HEK293T (cell line): ENCODE measurements around the gene PRPSAP1.
"Not testable (repeated sequence)": the region's sequence is repeated elsewhere in the genome, so short reads cannot be mapped to it uniquely, and the experiment has no call there.

Experiments used
- CTCF ChIA-PET: fragments of 350-600 bp; formaldehyde crosslinking; extraction: SDS; loops from one replicate; lab custom pipeline; 2021; ENCODE audit warnings: antibody characterized with exemption, inconsistent platforms; lab: Yijun Ruan, JAX
- POLR2A ChIA-PET: fragments of 350-600 bp; formaldehyde crosslinking; extraction: SDS; loops from one replicate; lab custom pipeline; 2020; ENCODE audit warnings: antibody characterized with exemption, inconsistent platforms; lab: Yijun Ruan, JAX
- DNase-seq: peaks from one replicate; pipeline ENCODE4 v3.0.0; 2012; ENCODE audit warnings: mixed read lengths; ENCODE audit errors: extremely low spot score
- ARNT ChIP-seq: fragments of 450-650 bp; IDR thresholded peaks from 2 replicates; pipeline ENCODE4 v1.6.1; 2017; ENCODE audit warnings: mild to moderate bottlenecking
- BHLHE40 ChIP-seq: fragments of 450-650 bp; IDR thresholded peaks from 2 replicates; pipeline ENCODE4 v1.6.1; 2016; ENCODE audit warnings: mild to moderate bottlenecking, moderate library complexity, borderline replicate concordance
- CTBP1 ChIP-seq: fragments of 450-650 bp; IDR thresholded peaks from 2 replicates; pipeline ENCODE4 v1.6.1; 2016; ENCODE audit warnings: borderline replicate concordance
- ELF4 ChIP-seq: fragments of 450-650 bp; IDR thresholded peaks from 2 replicates; pipeline ENCODE4 v1.6.1; 2017; ENCODE audit warnings: antibody characterized with exemption
- FOXA1 ChIP-seq: fragments of 450-650 bp; IDR thresholded peaks from 2 replicates; pipeline ENCODE4 v1.6.1; 2016; ENCODE audit warnings: mild to moderate bottlenecking
- FOXK2 ChIP-seq: fragments of 450-650 bp; IDR thresholded peaks from 2 replicates; pipeline ENCODE4 v1.6.1; 2016; ENCODE audit warnings: mild to moderate bottlenecking
- FOXM1 ChIP-seq: fragments of 450-650 bp; IDR thresholded peaks from 2 replicates; pipeline ENCODE4 v1.6.1; 2017; ENCODE audit warnings: mild to moderate bottlenecking, borderline replicate concordance
- HDGF ChIP-seq: fragments of 450-650 bp; IDR thresholded peaks from 2 replicates; pipeline ENCODE4 v1.6.1; 2017; ENCODE audit warnings: antibody characterized with exemption, borderline replicate concordance
- LEF1 ChIP-seq: fragments of 450-650 bp; IDR thresholded peaks from 2 replicates; pipeline ENCODE4 v1.6.1; 2017; ENCODE audit warnings: mild to moderate bottlenecking, borderline replicate concordance
- NFRKB ChIP-seq: fragments of 450-650 bp; IDR thresholded peaks from 2 replicates; pipeline ENCODE4 v1.6.1; 2016; ENCODE audit warnings: mild to moderate bottlenecking, moderate library complexity
- SP1 ChIP-seq: fragments of 450-650 bp; IDR thresholded peaks from 2 replicates; pipeline ENCODE4 v1.6.1; 2017
- SUZ12 ChIP-seq: fragments of 450-650 bp; IDR thresholded peaks from 2 replicates; pipeline ENCODE4 v1.6.1; 2016; ENCODE audit warnings: mild to moderate bottlenecking
- TARDBP ChIP-seq: fragments of 450-650 bp; IDR thresholded peaks from 2 replicates; pipeline ENCODE4 v1.6.1; 2016
- ZNF384 ChIP-seq: fragments of 450-650 bp; IDR thresholded peaks from 2 replicates; pipeline ENCODE4 v1.6.1; 2016
- TF ChIP-seq, protein P1 (sequence below): fragments of 450-650 bp; IDR thresholded peaks from 2 replicates; pipeline ENCODE4 v1.6.1; 2016

Gene PRPSAP1

DNA sequence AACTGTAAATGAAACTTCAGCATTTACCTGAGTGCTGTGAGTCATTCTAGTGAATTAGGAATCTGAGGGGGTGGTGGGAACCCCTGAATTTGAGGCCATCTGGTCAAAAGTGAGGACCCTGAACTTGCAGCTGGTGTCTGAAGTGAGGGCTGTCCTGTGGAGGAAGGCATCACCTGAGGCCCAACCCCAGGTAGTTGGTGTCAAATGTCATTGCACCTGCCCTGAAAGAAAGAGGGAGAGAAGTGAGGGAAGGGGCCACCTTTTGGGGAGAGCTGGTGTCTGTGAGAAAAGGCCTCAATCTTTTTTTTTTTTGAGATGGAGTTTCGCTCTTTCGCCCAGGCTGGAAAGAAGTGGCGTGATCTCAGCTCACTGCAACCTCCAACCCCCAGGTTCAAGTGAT is 12.5 kb upstream of the PRPSAP1 start:
- ChIA-PET CTCF (interaction anchor here (1.1 to 3.9 kb wide), 6 partner anchors 10 to 65 kb away, joined by 3 to 16 read pairs (median 3); no protein-coding TSS in a partner anchor), POLR2A (interaction anchor here (1.6 to 6.1 kb wide), 2 partner anchors 11 to 13 kb away, joined by 4 to 44 read pairs; partner anchors contain the start of gene PRPSAP1)
- no peak for TF ChIP-seq ELF4
- no peak for TF ChIP-seq LEF1
- no peak for TF ChIP-seq CTBP1
- TF ChIP-seq NFRKB = no peak
- no peak for TF ChIP-seq ARNT
- no peak for DNase-seq

GRCh38 chr17:76365256-76365903 is 11.7 kb upstream of the PRPSAP1 start:
- ChIA-PET POLR2A (interaction anchor here (1.6 to 6.1 kb wide), 2 partner anchors 10 to 12 kb away, joined by 4 to 44 read pairs; partner anchors contain the start of gene PRPSAP1), CTCF (interaction anchor here (0.5 to 3.9 kb wide), 12 partner anchors 11 to 1215 kb away, joined by 3 to 16 read pairs (median 3); partner anchors contain the start of gene PRPSAP1)
- TF ChIP-seq ZNF384 (peak; percentile 72; the same call in 1 of the 2 replicates), ELF4 (no peak), HDGF (no peak), FOXK2 (no peak), TARDBP (no peak)
- TF ChIP-seq, protein P1, sequence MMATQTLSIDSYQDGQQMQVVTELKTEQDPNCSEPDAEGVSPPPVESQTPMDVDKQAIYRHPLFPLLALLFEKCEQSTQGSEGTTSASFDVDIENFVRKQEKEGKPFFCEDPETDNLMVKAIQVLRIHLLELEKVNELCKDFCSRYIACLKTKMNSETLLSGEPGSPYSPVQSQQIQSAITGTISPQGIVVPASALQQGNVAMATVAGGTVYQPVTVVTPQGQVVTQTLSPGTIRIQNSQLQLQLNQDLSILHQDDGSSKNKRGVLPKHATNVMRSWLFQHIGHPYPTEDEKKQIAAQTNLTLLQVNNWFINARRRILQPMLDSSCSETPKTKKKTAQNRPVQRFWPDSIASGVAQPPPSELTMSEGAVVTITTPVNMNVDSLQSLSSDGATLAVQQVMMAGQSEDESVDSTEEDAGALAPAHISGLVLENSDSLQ = no peak
- DNase-seq = no peak

- ChIA-PET POLR2A (interaction anchor here (6.1 kb wide), 1 partner anchor 10 kb away, joined by 44 read pairs; the partner anchor contains the start of gene PRPSAP1), CTCF (interaction anchor here (1.5 to 3.9 kb wide), 3 partner anchors 12 to 35 kb away, joined by 4 to 16 read pairs (median 5); no protein-coding TSS in a partner anchor)
- TF ChIP-seq NFRKB (no peak), ZNF384 (0 out of 2 replicates have a peak, but pooled peaks have one; percentile 29)
- no peak for DNase-seq
These were observed 9.6 kb upstream of the PRPSAP1 start for GRCh38 chr17:76363107-76363842.

- POLR2A ChIA-PET = no interaction called here
- no peak for DNase-seq
- CTCF ChIA-PET = interaction anchor here (1.0 kb wide), 1 partner anchor 10 kb away, joined by 3 read pairs; no protein-coding TSS in a partner anchor
- TF ChIP-seq HDGF = no peak
These were observed 6.7 kb upstream of the PRPSAP1 start for GRCh38 chr17:76360461-76360860.

GRCh38 chr17:76359776-76360175 is 6.1 kb upstream of the PRPSAP1 start:
- POLR2A ChIA-PET, CTCF ChIA-PET, DNase-seq: not testable (repeated sequence)

DNA sequence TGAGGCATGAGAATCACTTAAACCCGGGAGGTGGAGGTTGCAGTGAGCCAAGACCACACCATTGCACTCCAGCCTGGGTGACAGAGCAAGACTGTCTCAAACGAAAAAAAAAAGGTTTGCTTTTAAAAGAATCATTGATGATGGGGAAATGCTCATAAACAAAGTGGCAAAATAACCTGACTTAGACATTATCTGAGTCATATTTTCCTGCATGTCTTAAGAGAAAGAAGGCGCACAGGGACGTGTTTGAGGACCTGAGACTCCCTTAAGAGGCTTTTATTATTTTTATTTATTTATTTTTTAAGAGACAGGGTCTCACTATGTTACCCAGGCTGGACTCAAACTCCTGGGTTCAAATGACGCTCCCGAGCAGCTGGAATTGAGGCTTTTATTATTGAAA is 5.7 kb upstream of the PRPSAP1 start:
- CTCF ChIA-PET = no interaction called here
- no peak for TF ChIP-seq SP1
- TF ChIP-seq HDGF = no peak
- no peak for TF ChIP-seq BHLHE40
- POLR2A ChIA-PET = no interaction called here
- no peak for DNase-seq

DNA sequence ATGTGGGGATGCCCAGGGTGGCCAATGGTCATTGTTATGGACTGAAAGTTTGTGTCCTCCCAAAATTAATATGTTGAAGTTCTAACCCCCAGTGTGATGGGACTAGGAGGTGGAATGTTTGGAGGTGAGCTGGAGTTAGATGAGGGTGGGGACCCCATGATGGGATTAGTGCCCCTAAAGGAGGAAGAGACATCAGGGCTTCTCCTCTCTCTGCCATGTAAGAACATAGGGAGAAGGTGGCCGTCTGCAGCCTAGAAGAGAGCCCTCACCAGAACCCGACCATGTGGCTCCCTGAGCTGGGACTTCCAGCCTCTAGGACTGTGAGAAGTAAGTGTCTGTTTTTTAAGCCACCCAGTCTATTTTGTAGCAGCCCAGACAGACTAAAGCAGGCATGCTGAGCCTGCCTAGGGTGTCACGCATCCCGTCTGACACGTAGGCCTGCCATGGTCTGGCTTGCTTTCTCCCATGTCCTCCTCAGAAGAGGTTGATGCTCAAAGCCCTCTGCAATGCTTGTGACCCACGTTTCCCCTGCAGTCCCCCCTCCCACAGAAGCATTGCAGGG is 4.0 kb upstream of the PRPSAP1 start:
- POLR2A ChIA-PET = interaction anchor here (0.8 kb wide), 1 partner anchor 12 kb away, joined by 3 read pairs; no protein-coding TSS in a partner anchor
- no peak for DNase-seq
- CTCF ChIA-PET = interaction anchor here (0.6 to 1.6 kb wide), 2 partner anchors 41 to 155 kb away, joined by 3 to 7 read pairs; no protein-coding TSS in a partner anchor
- TF ChIP-seq FOXM1 = no peak
- no peak for TF ChIP-seq ARNT

DNA sequence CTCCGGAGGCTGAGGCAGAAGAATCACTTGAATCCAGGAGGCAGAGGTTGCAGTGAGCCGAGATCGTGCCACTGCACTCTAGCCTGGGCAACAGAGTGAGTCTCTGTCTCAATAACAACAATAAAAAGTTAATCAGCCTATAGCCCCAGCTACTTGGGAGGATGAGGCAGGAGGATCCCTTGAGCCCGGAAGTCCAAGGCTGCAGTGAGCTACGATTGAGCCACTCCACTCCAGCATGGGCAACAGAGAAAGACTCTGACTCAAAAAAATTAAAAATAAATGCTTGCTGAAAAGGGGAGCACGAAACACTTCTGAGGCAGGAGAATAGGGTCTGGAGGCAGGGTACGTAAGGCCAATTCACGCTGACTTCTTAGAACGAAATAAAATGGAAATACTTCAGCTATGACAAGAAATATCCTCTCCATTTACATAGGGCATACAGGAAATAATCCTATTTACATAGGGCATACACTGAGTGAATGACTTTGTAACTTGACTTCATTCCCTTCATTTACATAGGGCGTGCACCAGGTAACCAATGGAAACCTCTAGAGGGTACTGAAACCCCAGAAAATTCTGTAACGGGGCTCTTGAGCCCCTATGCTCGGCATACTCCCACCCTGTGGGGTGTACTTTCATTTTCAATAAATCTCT is 3.2 kb upstream of the PRPSAP1 start:
- ChIA-PET POLR2A (interaction anchor here (0.8 kb wide), 1 partner anchor 12 kb away, joined by 3 read pairs; no protein-coding TSS in a partner anchor), CTCF (interaction anchor here (0.6 to 1.6 kb wide), 2 partner anchors 41 to 155 kb away, joined by 3 to 7 read pairs; no protein-coding TSS in a partner anchor)
- DNase-seq = no peak
- TF ChIP-seq ARNT (no peak), NFRKB (no peak), TARDBP (no peak), FOXK2 (no peak), FOXM1 (no peak), HDGF (no peak), ZNF384 (no peak), SP1 (no peak), BHLHE40 (no peak), FOXA1 (no peak), CTBP1 (no peak), SUZ12 (no peak)
- TF ChIP-seq, protein P1 = no peak
